Measurements from ENCODE around the gene BSND.

Gene BSND

GRCh38 chr1:55043011-55043410, 44.3 kb downstream of the BSND start:
- Histone ChIP-seq H3K9me3 (ENCODE audit: control insufficient read depth, insufficient read depth, low read depth, low read length) (no peaks in the 10 kb centered on the region), H3K36me3 (ENCODE audit: control insufficient read depth in 2 of 2, insufficient read depth in 1 of 2, low read length in 2 of 2) (no peaks in the 10 kb centered on the region), H3K4me3 (ENCODE audit: low read depth, low read length) (no peak overlapping the region), H3K27ac (ENCODE audit: extremely low read depth, low read depth, low read length) (no peak overlapping the region), H3K4me1 (ENCODE audit: control insufficient read depth, insufficient read depth, low read length) (no peaks in the 10 kb centered on the region)
- POLR2A ChIA-PET: no interaction called here
- CTCF ChIA-PET: interaction anchor here (1.4 kb wide), 1 partner anchor 21 kb away, joined by 4 read pairs; no protein-coding TSS in a partner anchor
- no peak for TF ChIP-seq ZNF645 (tag by site-specific recombination; IDR thresholded peaks at IDR 0.05)
- TF ChIP-seq ZNF580 (tag by site-specific recombination; IDR thresholded peaks at IDR 0.05): no peak
- no peak for TF ChIP-seq ZNF596 (tag by site-specific recombination; IDR thresholded peaks at IDR 0.05)
- no peak for TF ChIP-seq ZNF155 (tag by site-specific recombination; IDR thresholded peaks at IDR 0.05)
- TF ChIP-seq GFI1B (tag by site-specific recombination; IDR thresholded peaks at IDR 0.05): no peak
- no peak for TF ChIP-seq BCL11A (tag by site-specific recombination; IDR thresholded peaks at IDR 0.05; ENCODE audit: low read depth)
- no peak for TF ChIP-seq REPIN1 (tag by site-specific recombination; IDR thresholded peaks at IDR 0.05; ENCODE audit: low read depth)
- no peak for TF ChIP-seq ZNF785 (tag by site-specific recombination; IDR thresholded peaks at IDR 0.05)
- TF ChIP-seq ZNF398 (tag by site-specific recombination; IDR thresholded peaks at IDR 0.05): no peak
- TF ChIP-seq ZNF704 (tag by site-specific recombination; IDR thresholded peaks at IDR 0.05): no peak
- no peak for TF ChIP-seq SP3 (tag by site-specific recombination; IDR thresholded peaks at IDR 0.05)
- TF ChIP-seq FEZF1 (tag by site-specific recombination; IDR thresholded peaks at IDR 0.05): no peak
- no peak for TF ChIP-seq SP7 (tag by site-specific recombination; IDR thresholded peaks at IDR 0.05)
- TF ChIP-seq ZNF223 (tag by site-specific recombination; IDR thresholded peaks at IDR 0.05): no peak

GRCh38 chr1:55043726-55044125, 45.0 kb downstream of the BSND start:
- no peaks in the 10 kb centered on the region for H3K36me3 ChIP-seq (ENCODE audit: control insufficient read depth in 2 of 2, insufficient read depth in 1 of 2, low read length in 2 of 2)
- TF ChIP-seq ZNF473 (tag by site-specific recombination; IDR thresholded peaks at IDR 0.05) (no peak), PATZ1 (tag by site-specific recombination; IDR thresholded peaks at IDR 0.05) (no peak), CTCF (tag by site-specific recombination; IDR thresholded peaks at IDR 0.05) (no peak), ZNF10 (tag by site-specific recombination; IDR thresholded peaks at IDR 0.05) (no peak), PRDM10 (tag by site-specific recombination; IDR thresholded peaks at IDR 0.05) (no peak)
- H3K27ac ChIP-seq (ENCODE audit: extremely low read depth, low read depth, low read length): no peak overlapping the region
- CTCF ChIA-PET: interaction anchor here (1.4 kb wide), 1 partner anchor 21 kb away, joined by 4 read pairs; no protein-coding TSS in a partner anchor
- H3K4me3 ChIP-seq (ENCODE audit: low read depth, low read length): no peak overlapping the region
- no peaks in the 10 kb centered on the region for H3K9me3 ChIP-seq (ENCODE audit: control insufficient read depth, insufficient read depth, low read depth, low read length)
- POLR2A ChIA-PET: no interaction called here
- no peaks in the 10 kb centered on the region for H3K4me1 ChIP-seq (ENCODE audit: control insufficient read depth, insufficient read depth, low read length)

Data from HEK293 (cell line).